Neuron (in vitro differentiated cells): ENCODE data around the gene TNFRSF1B.

Experiments
- H2AFZ ChIP-seq: one replicate; pipeline ENCODE4 v1.6.1; 2013; ENCODE audit warnings: low read depth, mild to moderate bottlenecking, inconsistent platforms, low read length, moderate library complexity
- H3K27me3 ChIP-seq: one replicate; pipeline ENCODE4 v1.6.1; 2013; ENCODE audit warnings: low read length; ENCODE audit not compliant: insufficient read depth
- H3K36me3 ChIP-seq: one replicate; pipeline ENCODE4 v1.6.1; 2013; ENCODE audit warnings: low read length; ENCODE audit not compliant: insufficient read depth
- H3K4me1 ChIP-seq: one replicate; pipeline ENCODE4 v1.6.1; 2013; ENCODE audit warnings: low read length; ENCODE audit not compliant: insufficient read depth
- H3K4me3 ChIP-seq: 2 replicates; pipeline ENCODE4 v1.5.1; 2013; ENCODE audit warnings: mild to moderate bottlenecking, low read length, moderate library complexity
- H3K9me3 ChIP-seq: one replicate; pipeline ENCODE4 v1.6.1; 2013; ENCODE audit warnings: low read length

TNFRSF1B gene

GRCh38 chr1:12135612-12136011, 31.2 kb upstream of the TNFRSF1B start:
- no peaks in the 10 kb centered on the region for H3K36me3 ChIP-seq
- H3K9me3 ChIP-seq: no peaks in the 10 kb centered on the region

GRCh38 chr1:12136916-12137610, 29.7 kb upstream of the TNFRSF1B start:
- Histone ChIP-seq H2AFZ (no peak overlapping the region), H3K4me3 (no peak overlapping the region), H3K27me3 (no peaks in the 10 kb centered on the region), H3K36me3 (no peaks in the 10 kb centered on the region), H3K9me3 (no peaks in the 10 kb centered on the region), H3K4me1 (no peaks in the 10 kb centered on the region)

More at GRCh38 chr1:12135612-12136011, 31.2 kb upstream of the TNFRSF1B start:
- no peak overlapping the region for H2AFZ ChIP-seq
- H3K4me3 ChIP-seq: no peak overlapping the region
- no peaks in the 10 kb centered on the region for H3K27me3 ChIP-seq
- H3K4me1 ChIP-seq: no peaks in the 10 kb centered on the region

- no peak overlapping the region for H2AFZ ChIP-seq
- H3K9me3 ChIP-seq: no peaks in the 10 kb centered on the region
- H3K4me3 ChIP-seq: no peak overlapping the region
- no peaks in the 10 kb centered on the region for H3K36me3 ChIP-seq
- peaks cover 6% of the 10 kb centered on the region for H3K27me3 ChIP-seq
- peaks cover 3% of the 10 kb centered on the region for H3K4me1 ChIP-seq
These were observed 28.3 kb upstream of the TNFRSF1B start for GRCh38 chr1:12138196-12139168.

- no peak overlapping the region for H2AFZ ChIP-seq
These were observed 26.8 kb upstream of the TNFRSF1B start for GRCh38 chr1:12140016-12140415.

GRCh38 chr1:12140515-12141162, 26.2 kb upstream of the TNFRSF1B start:
- no peaks in the 10 kb centered on the region for H3K9me3 ChIP-seq
- no peaks in the 10 kb centered on the region for H3K36me3 ChIP-seq
- H3K4me1 ChIP-seq: peaks cover 3% of the 10 kb centered on the region
- peaks cover 6% of the 10 kb centered on the region for H3K27me3 ChIP-seq
- H3K4me3 ChIP-seq: no peak overlapping the region
- no peak overlapping the region for H2AFZ ChIP-seq

More at GRCh38 chr1:12140016-12140415, 26.8 kb upstream of the TNFRSF1B start:
- H3K4me1 ChIP-seq: peaks cover 3% of the 10 kb centered on the region
- H3K4me3 ChIP-seq: no peak overlapping the region
- peaks cover 6% of the 10 kb centered on the region for H3K27me3 ChIP-seq
- H3K36me3 ChIP-seq: no peaks in the 10 kb centered on the region
- no peaks in the 10 kb centered on the region for H3K9me3 ChIP-seq

- Histone ChIP-seq H3K4me3 (no peak overlapping the region), H3K27me3 (peaks cover 6% of the 10 kb centered on the region), H3K36me3 (no peaks in the 10 kb centered on the region), H3K9me3 (no peaks in the 10 kb centered on the region), H3K4me1 (peaks cover 3% of the 10 kb centered on the region), H2AFZ (no peak overlapping the region)
These were observed 25.5 kb upstream of the TNFRSF1B start for GRCh38 chr1:12141163-12141850.

GRCh38 chr1:12142141-12142823, 24.5 kb upstream of the TNFRSF1B start:
- no peaks in the 10 kb centered on the region for H3K9me3 ChIP-seq
- H3K4me1 ChIP-seq: peaks cover 10% of the 10 kb centered on the region
- peaks cover 6% of the 10 kb centered on the region for H3K27me3 ChIP-seq
- no peak overlapping the region for H2AFZ ChIP-seq
- no peaks in the 10 kb centered on the region for H3K36me3 ChIP-seq
- no peak overlapping the region for H3K4me3 ChIP-seq

GRCh38 chr1:12142891-12143630, 23.7 kb upstream of the TNFRSF1B start:
- no peaks in the 10 kb centered on the region for H3K9me3 ChIP-seq
- H3K4me3 ChIP-seq: no peak overlapping the region
- H3K4me1 ChIP-seq: peaks cover 10% of the 10 kb centered on the region
- H3K27me3 ChIP-seq: peaks cover 6% of the 10 kb centered on the region
- no peaks in the 10 kb centered on the region for H3K36me3 ChIP-seq
- H2AFZ ChIP-seq: no peak overlapping the region

- Histone ChIP-seq H3K27me3 (peaks cover 6% of the 10 kb centered on the region), H3K4me3 (no peak overlapping the region)
These were observed 23.1 kb upstream of the TNFRSF1B start for GRCh38 chr1:12143631-12144155.

GRCh38 chr1:12144236-12144635, 22.6 kb upstream of the TNFRSF1B start:
- Histone ChIP-seq H3K9me3 (no peaks in the 10 kb centered on the region), H3K4me3 (no peak overlapping the region)

More at GRCh38 chr1:12143631-12144155, 23.1 kb upstream of the TNFRSF1B start:
- H3K4me1 ChIP-seq: peaks cover 10% of the 10 kb centered on the region
- no peak overlapping the region for H2AFZ ChIP-seq
- no peaks in the 10 kb centered on the region for H3K36me3 ChIP-seq
- no peaks in the 10 kb centered on the region for H3K9me3 ChIP-seq

GRCh38 chr1:12144969-12145368, 21.8 kb upstream of the TNFRSF1B start:
- H3K9me3 ChIP-seq: no peaks in the 10 kb centered on the region
- H2AFZ ChIP-seq: no peak overlapping the region
- H3K4me1 ChIP-seq: peaks cover 10% of the 10 kb centered on the region
- H3K4me3 ChIP-seq: no peak overlapping the region
- peaks cover 6% of the 10 kb centered on the region for H3K27me3 ChIP-seq
- no peaks in the 10 kb centered on the region for H3K36me3 ChIP-seq

More at GRCh38 chr1:12144236-12144635, 22.6 kb upstream of the TNFRSF1B start:
- Histone ChIP-seq H3K36me3 (no peaks in the 10 kb centered on the region), H3K4me1 (peaks cover 10% of the 10 kb centered on the region), H2AFZ (no peak overlapping the region), H3K27me3 (peaks cover 6% of the 10 kb centered on the region)
